GM12878 (cell line): ENCODE data around the gene EYS. TPM values are rescaled to one million over a fixed set of nuclear protein-coding genes. Genes with fewer than 3 reads are reported as not detected.

Experiments
- ATAC-seq: fragments of 200-7000 bp; cut with Tn5 transposase; 3 replicates; pipeline ENCODE4 v1.9.1; 2020; ENCODE audit warnings: mild to moderate bottlenecking, moderate library complexity
- BruUV-seq: library from RNA; stranded (reverse); fragments of 400-500 nt; replicated peaks from 2 replicates; lab custom pipeline; 2021; lab: Mats Ljungman, UMichigan
- CTCF ChIA-PET: fragments of 300-600 bp; sonication (Branson Sonifier 250); formaldehyde crosslinking; extraction: SDS; loops from one replicate; lab custom pipeline; 2021; ENCODE audit warnings: inconsistent platforms; lab: Yijun Ruan, JAX
- POLR2A ChIA-PET: fragments of 350-600 bp; formaldehyde crosslinking; extraction: SDS; loops from one replicate; lab custom pipeline; 2021; ENCODE audit warnings: inconsistent platforms; lab: Charles Lee
- RAD21 ChIA-PET: fragments of 300-600 bp; sonication (Branson Sonifier 250); formaldehyde crosslinking; loops from one replicate; lab custom pipeline; 2023; ENCODE audit warnings: antibody characterized with exemption; ENCODE audit not compliant: unreplicated experiment; lab: Charles Lee
- SMC1A ChIA-PET: fragments of 300-600 bp; sonication (Branson Sonifier 250); formaldehyde crosslinking; loops from one replicate; lab custom pipeline; 2023; ENCODE audit not compliant: unreplicated experiment, uncharacterized antibody; lab: Charles Lee
- DNase-seq: peaks from one replicate; pipeline ENCODE4 v3.0.0-alpha.2; 2011; ENCODE audit warnings: low read depth, low spot score
- FAIRE-seq: peaks from 3 replicates; lab custom pipeline; 2011; peaks lifted over from hg19 to GRCh38; lab: Jason Lieb, UNC
- H2AFZ ChIP-seq: 2 replicates; pipeline ENCODE4 v1.6.0; 2011; ENCODE audit warnings: low read depth, low read length, control low read depth; ENCODE audit not compliant: control insufficient read depth
- H3K27ac ChIP-seq: 2 replicates; pipeline ENCODE4 v1.5.1; 2011; ENCODE audit warnings: control low read depth; ENCODE audit not compliant: control insufficient read depth, insufficient read depth
- H3K27me3 ChIP-seq, 2 experiments: replicated peaks in 1 of 2; 2 replicates each; pipeline versions ENCODE4 v1.6.0 to v1.6.1; 2011; ENCODE audit warnings: low read length in 1 of 2; ENCODE audit not compliant: control insufficient read depth in 2 of 2, insufficient read depth in 2 of 2
- H3K36me3 ChIP-seq, 2 experiments: 2 replicates each; pipeline ENCODE4 v1.5.1; 2011; ENCODE audit warnings: low read length in 1 of 2; ENCODE audit not compliant: control insufficient read depth in 2 of 2, insufficient read depth in 2 of 2
- H3K4me1 ChIP-seq: 2 replicates; pipeline ENCODE4 v1.6.1; 2011; ENCODE audit warnings: mild to moderate bottlenecking, low read length, moderate library complexity, mixed read lengths; ENCODE audit not compliant: control insufficient read depth, insufficient read depth
- H3K4me2 ChIP-seq: 2 replicates; pipeline ENCODE4 v1.6.0; 2011; ENCODE audit warnings: control low read depth; ENCODE audit not compliant: control insufficient read depth, insufficient read depth
- H3K4me3 ChIP-seq: fragments of 200-600 bp; sonication (generic); 2 replicates; pipeline ENCODE4 v1.5.1; 2016
- H3K79me2 ChIP-seq: 2 replicates; pipeline ENCODE4 v1.6.0; 2011; ENCODE audit warnings: low read length; ENCODE audit not compliant: control insufficient read depth, insufficient read depth
- H3K9ac ChIP-seq: 2 replicates; pipeline ENCODE4 v1.8.0; 2011; ENCODE audit warnings: low read length, control low read depth, mixed read lengths; ENCODE audit not compliant: control insufficient read depth, insufficient read depth
- H3K9me3 ChIP-seq: replicated peaks from 3 replicates; pipeline ENCODE4 v1.5.1; 2011; ENCODE audit warnings: mild to moderate bottlenecking, low read length; ENCODE audit not compliant: control insufficient read depth, insufficient read depth
- H4K20me1 ChIP-seq: 2 replicates; pipeline ENCODE4 v1.6.0; 2011; ENCODE audit not compliant: control insufficient read depth, insufficient read depth
- BCL11A ChIP-seq: IDR thresholded peaks from 2 replicates; pipeline ENCODE4 v1.6.1; 2011; ENCODE audit warnings: low read depth, low read length
- CBFB ChIP-seq: IDR thresholded peaks from 2 replicates; pipeline ENCODE4 v1.6.1; 2016; ENCODE audit warnings: antibody characterized with exemption, low read depth
- EGR1 ChIP-seq, 2 experiments: IDR thresholded peaks; 1 replicate in 1 of 2; 2 replicates in 1 of 2; pipeline ENCODE4 v1.6.1; 2011 to 2012; ENCODE audit warnings: low read depth in 2 of 2, low read length in 2 of 2, borderline replicate concordance in 1 of 2, mild to moderate bottlenecking in 1 of 2, moderate library complexity in 1 of 2
- HDAC2 ChIP-seq: fragments of 200-600 bp; sonication (generic); IDR thresholded peaks from 2 replicates; pipeline ENCODE4 v1.6.1; 2017
- RELA ChIP-seq: fragments of 450-650 bp; IDR thresholded peaks from 2 replicates; pipeline ENCODE4 v1.8.0; 2014; ENCODE audit warnings: borderline replicate concordance; ENCODE audit not compliant: partially characterized antibody
- SUZ12 ChIP-seq: fragments of 200-600 bp; sonication (generic); IDR thresholded peaks from one replicate; pipeline ENCODE4 v1.6.1; 2018; ENCODE audit warnings: antibody characterized with exemption, mild to moderate bottlenecking; ENCODE audit not compliant: unreplicated experiment
- ZNF622 ChIP-seq: fragments of 450-650 bp; IDR thresholded peaks from 2 replicates; pipeline ENCODE4 v1.6.1; 2017; ENCODE audit warnings: mild to moderate bottlenecking, inconsistent platforms
- WGBS: methylation state at CpG from one replicate; pipeline ENCODE4 v1.1.6; 2016; ENCODE audit warnings: low lambda C conversion rate; ENCODE audit not compliant: insufficient replicate concordance, insufficient coverage; ENCODE audit errors: missing lambda C conversion rate; 5-methylcytosine and 5-hydroxymethylcytosine counted together
- in situ Hi-C: fragments of 300-500 bp; cut with MboI; formaldehyde crosslinking; loops from 9 replicates; pipeline ENCODE4 v1.14.3; 2018; ENCODE audit warnings: mixed read lengths
- intact Hi-C: fragments of 100-400 bp; cut with micrococcal nuclease; formaldehyde crosslinking; loops from one replicate; pipeline ENCODE4 v1.14.2; 2022; ENCODE audit not compliant: unreplicated experiment
- polyA plus RNA-seq, 11 experiments: library from polyadenylated mRNA; depleted of rRNA in 4 of 11; unstranded in 6 of 11; stranded (reverse) in 5 of 11; fragments of >200 nt; fragmentation: Nextera tagmentation in 4 of 11; fragmentation: Illumina TruSeq in 1 of 11; extraction: Ambion mirVana in 4 of 11; extraction: Trizol in 1 of 11; gene quantifications; 1 replicate in 1 of 11; 2 replicates in 10 of 11; pipeline versions ENCODE4 v1.2.1 to v1.2.3, GENCODE V29; 2011 to 2016; ENCODE audit warnings: inconsistent platforms in 2 of 11, missing spikeins in 2 of 11, low read depth in 1 of 11
- total RNA-seq, 4 experiments: library from RNA; depleted of rRNA in 3 of 4; stranded (reverse); fragments of >200 nt in 3 of 4; fragmentation: Illumina TruSeq in 1 of 4; extraction: Trizol in 1 of 4; gene quantifications; 2 replicates each; pipeline versions ENCODE4 v1.2.1 to v1.2.3, GENCODE V29; 2013 to 2021

EYS gene
- total and polyA plus RNA-seq, 10 of the 15 experiments (the other 5 are each of a cell fraction or from before 2014, with no cell fraction given): under 0.01 to 0.14 (median 0.02) TPM; not detected in 1

DNA sequence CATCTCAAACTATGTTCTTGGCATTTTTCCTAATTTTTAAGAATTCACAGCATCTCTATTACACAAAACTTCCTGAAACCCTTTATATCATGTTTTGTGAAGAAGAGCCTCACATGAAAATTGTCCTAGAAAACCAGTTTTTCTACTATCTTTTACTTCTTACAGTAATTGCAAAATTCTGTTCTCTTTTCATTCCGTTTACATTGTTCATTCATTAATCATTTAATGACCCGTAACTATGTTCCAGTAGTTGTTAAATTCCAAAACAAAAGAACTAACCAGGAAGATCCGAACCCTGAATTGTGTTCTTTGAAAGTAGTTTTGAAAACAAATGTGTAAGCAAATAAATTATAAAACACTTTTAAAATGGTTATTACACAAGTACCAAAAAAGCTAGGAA lies 597.0 kb downstream of the EYS start:
- intact Hi-C loops: no loop called here
- Histone ChIP-seq H3K79me2 (no peaks in the 10 kb centered on the region), H3K4me3 (no peak overlapping the region), H3K27ac (no peak overlapping the region), H3K4me1 (no peaks in the 10 kb centered on the region), H4K20me1 (no peaks in the 10 kb centered on the region), H3K4me2 (no peak overlapping the region), H2AFZ (no peak overlapping the region), H3K27me3 (no peaks in the 10 kb centered on the region), H3K9ac (no peak overlapping the region), H3K9me3 (no peaks in the 10 kb centered on the region), H3K36me3 (no peaks in the 10 kb centered on the region)
- TF ChIP-seq HDAC2: no peak
- no peak for TF ChIP-seq SUZ12
- no peak for TF ChIP-seq ZNF622
- FAIRE-seq (no peak), ATAC-seq (no peak), DNase-seq (no peak)
- in situ Hi-C loops: no loop called here
- ChIA-PET CTCF (no interaction called here), POLR2A (no interaction called here), RAD21 (no interaction called here), SMC1A (no interaction called here)
- 39% methylated on average over 3 of the region's 3 CpGs for WGBS
- no TSS peak for BruUV-seq

DNA sequence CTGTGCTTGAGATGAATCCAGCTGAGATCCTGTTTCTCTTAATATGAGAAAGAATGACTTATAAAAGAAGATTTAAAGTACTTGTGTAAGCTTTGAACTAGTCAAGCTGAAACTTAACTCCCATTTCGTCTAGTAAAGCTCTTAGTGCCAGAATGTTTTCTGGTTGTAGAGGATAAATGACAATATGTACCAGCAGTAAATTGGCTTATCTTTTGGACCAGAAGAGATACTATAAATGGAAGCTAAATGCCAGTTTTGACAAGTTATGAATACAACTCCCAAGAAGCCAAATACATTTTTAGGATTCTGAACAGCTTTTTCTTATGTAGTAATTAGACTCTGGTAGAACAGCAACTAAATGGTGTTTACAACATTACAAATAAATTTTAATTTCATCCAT lies 608.7 kb downstream of the EYS start:
- ChIA-PET SMC1A (interaction anchor here (1.1 kb wide), 2 partner anchors 11 to 81 kb away, joined by 3 read pairs; no protein-coding TSS in a partner anchor), POLR2A (no interaction called here), CTCF (no interaction called here), RAD21 (no interaction called here)
- intact Hi-C loops: no loop called here
- ATAC-seq: no peak
- no peaks in the 10 kb centered on the region for H3K4me1 ChIP-seq
- H3K9me3 ChIP-seq: no peaks in the 10 kb centered on the region
- H3K27ac ChIP-seq: no peak overlapping the region
- no peak overlapping the region for H3K4me2 ChIP-seq
- in situ Hi-C loops: no loop called here
- H2AFZ ChIP-seq: no peak overlapping the region
- no peak overlapping the region for H3K9ac ChIP-seq
- no peak for TF ChIP-seq EGR1 (IDR thresholded peaks at IDR 0.05; ENCODE audit: borderline replicate concordance in 1 of 2, low read depth in 2 of 2, low read length in 2 of 2)
- TF ChIP-seq BCL11A: no peak
- TF ChIP-seq RELA: no peak
- TF ChIP-seq CBFB: no peak
- no peaks in the 10 kb centered on the region for H3K79me2 ChIP-seq
- 0% methylated on average over 1 of the region's 1 CpG for WGBS
- H4K20me1 ChIP-seq: no peaks in the 10 kb centered on the region
- DNase-seq: no peak
- no peaks in the 10 kb centered on the region for H3K27me3 ChIP-seq
- H3K4me3 ChIP-seq: no peak overlapping the region
- no peaks in the 10 kb centered on the region for H3K36me3 ChIP-seq
- no peak for FAIRE-seq
- no TSS peak for BruUV-seq
